Endothelial cell of umbilical vein (primary cell): ENCODE results near the gene IZUMO4. TPM values are rescaled to one million over a fixed set of nuclear protein-coding genes. Genes with fewer than 3 reads are reported as not detected.

Source experiments
- BruUV-seq: library from RNA; stranded (reverse); fragments of 400-500 nt; replicated peaks from 2 replicates; lab custom pipeline; 2021; lab: Mats Ljungman, UMichigan
- CTCF ChIA-PET: fragments of 300-600, 350-600 bp; sonication (Branson Sonifier 250); formaldehyde crosslinking; loops from one replicate; lab custom pipeline; 2021; ENCODE audit warnings: antibody characterized with exemption, inconsistent platforms; lab: Charles Lee
- POLR2A ChIA-PET: fragments of 300-600, 350-600 bp; sonication (Branson Sonifier 250); formaldehyde crosslinking; loops from one replicate; lab custom pipeline; 2021; ENCODE audit warnings: antibody characterized with exemption, inconsistent platforms; lab: Charles Lee
- DNase-seq: peaks from one replicate; pipeline ENCODE4 v3.0.0-alpha.2; 2011; ENCODE audit warnings: low read depth, low spot score
- FAIRE-seq: peaks from 2 replicates; lab custom pipeline; 2011; peaks lifted over from hg19 to GRCh38; lab: Jason Lieb, UNC
- H2AFZ ChIP-seq: 2 replicates; pipeline ENCODE4 v1.6.0; 2012; ENCODE audit warnings: low read depth, low read length, control low read depth, inconsistent platforms
- H3K27ac ChIP-seq: 2 replicates; pipeline ENCODE4 v1.5.1; 2011; ENCODE audit warnings: low read depth, mild to moderate bottlenecking, control low read depth, low read length, moderate library complexity; ENCODE audit not compliant: insufficient read depth
- H3K27me3 ChIP-seq, 2 experiments: 2 replicates each; pipeline versions ENCODE4 v1.6.0 to v1.6.1; 2011; ENCODE audit warnings: low read length in 2 of 2, mixed read lengths in 1 of 2; ENCODE audit not compliant: control insufficient read depth in 2 of 2, insufficient read depth in 2 of 2
- H3K36me3 ChIP-seq, 2 experiments: 2 replicates in 1 of 2; 3 replicates in 1 of 2; pipeline ENCODE4 v1.5.1; 2011; ENCODE audit warnings: low read length in 2 of 2, mild to moderate bottlenecking in 1 of 2, moderate library complexity in 1 of 2; ENCODE audit not compliant: control insufficient read depth in 2 of 2, insufficient read depth in 2 of 2; ENCODE audit errors: extremely low read depth in 1 of 2
- H3K4me1 ChIP-seq: 3 replicates; pipeline ENCODE4 v1.5.1; 2011; ENCODE audit warnings: mild to moderate bottlenecking, low read length; ENCODE audit not compliant: control insufficient read depth, insufficient read depth; ENCODE audit errors: extremely low read depth
- H3K4me2 ChIP-seq: 2 replicates; pipeline ENCODE4 v1.6.1; 2011; ENCODE audit warnings: low read length, control low read depth, mixed read lengths; ENCODE audit not compliant: insufficient read depth
- H3K4me3 ChIP-seq, 3 experiments: fragments of 200-600 bp in 1 of 3; sonication (generic), shearing (Covaris generic) in 1 of 3; replicated peaks in 1 of 3; 2 replicates each; pipeline ENCODE4 v1.5.1; 2011 to 2016; ENCODE audit warnings: control low read depth in 3 of 3, low read length in 3 of 3, mild to moderate bottlenecking in 2 of 3, inconsistent platforms in 1 of 3, low read depth in 1 of 3, moderate library complexity in 1 of 3; ENCODE audit not compliant: insufficient read depth in 1 of 3
- H3K79me2 ChIP-seq: 2 replicates; pipeline ENCODE4 v1.6.0; 2012; ENCODE audit warnings: low read length, inconsistent platforms; ENCODE audit not compliant: control insufficient read depth, insufficient read depth
- H3K9ac ChIP-seq: replicated peaks from 2 replicates; pipeline ENCODE3; 2011; ENCODE audit warnings: low read length, control low read depth; ENCODE audit not compliant: insufficient read depth; ENCODE audit errors: extremely low read depth
- H3K9me1 ChIP-seq: replicated peaks from 3 replicates; pipeline ENCODE4 v1.6.0; 2011; ENCODE audit warnings: mild to moderate bottlenecking, low read length; ENCODE audit not compliant: control insufficient read depth, insufficient read depth; ENCODE audit errors: extremely low read depth
- H3K9me3 ChIP-seq: replicated peaks from 2 replicates; pipeline ENCODE4 v1.5.1; 2012; ENCODE audit warnings: low read length, inconsistent platforms; ENCODE audit not compliant: control insufficient read depth, insufficient read depth
- H4K20me1 ChIP-seq: replicated peaks from 2 replicates; pipeline ENCODE3; 2011; ENCODE audit warnings: mild to moderate bottlenecking, low read length; ENCODE audit not compliant: control insufficient read depth, insufficient read depth; ENCODE audit errors: extremely low read depth
- EZH2 ChIP-seq: IDR thresholded peaks from 2 replicates; pipeline ENCODE4 v1.6.1; 2012; ENCODE audit warnings: borderline replicate concordance, low read depth, mild to moderate bottlenecking, moderate library complexity, low read length, inconsistent platforms; ENCODE audit not compliant: severe bottlenecking
- FOS ChIP-seq: IDR thresholded peaks from 2 replicates; pipeline ENCODE4 v1.6.1; 2011; ENCODE audit warnings: mild to moderate bottlenecking, low read length, moderate library complexity, borderline replicate concordance; ENCODE audit not compliant: insufficient read depth
- GATA2 ChIP-seq: IDR thresholded peaks from 2 replicates; pipeline ENCODE4 v1.7.0; 2011; ENCODE audit warnings: low read depth, mild to moderate bottlenecking, moderate library complexity, mixed read lengths, low read length; ENCODE audit not compliant: insufficient read length, insufficient read depth
- JUN ChIP-seq: IDR thresholded peaks from 2 replicates; pipeline ENCODE4 v1.6.1; 2011; ENCODE audit warnings: borderline replicate concordance, low read depth; ENCODE audit not compliant: insufficient read length, insufficient read depth
- MYC ChIP-seq: IDR thresholded peaks from one replicate; pipeline ENCODE4 v1.6.1; 2011; ENCODE audit warnings: mild to moderate bottlenecking, low read depth, low read length
- POLR2A ChIP-seq: IDR thresholded peaks from 2 replicates; pipeline ENCODE4 v1.6.1; 2012; ENCODE audit warnings: low read depth, mild to moderate bottlenecking, control low read depth, low read length
- POLR2AphosphoS5 ChIP-seq: IDR thresholded peaks from 2 replicates; pipeline ENCODE4 v1.6.1; 2012; ENCODE audit warnings: low read depth, mild to moderate bottlenecking, control low read depth, low read length, moderate library complexity; ENCODE audit not compliant: insufficient read depth
- dilution Hi-C: fragments of 300-500 bp; cut with MboI; formaldehyde crosslinking; loops from one replicate; pipeline ENCODE4 v1.15.0; 2019; ENCODE audit warnings: low sequenced_read_pairs; ENCODE audit not compliant: extremely low pct_ligation_motif_present
- intact Hi-C: fragments of 100-400 bp; cut with micrococcal nuclease; formaldehyde crosslinking; loops from one replicate; pipeline ENCODE4 v1.10.0; 2022
- polyA plus RNA-seq, 4 experiments: library from polyadenylated mRNA; depleted of rRNA in 3 of 4; stranded (reverse) in 3 of 4; unstranded in 1 of 4; fragments of >200 nt; gene quantifications; 2 replicates each; pipeline versions ENCODE4 v1.2.1 to v1.2.3, GENCODE V29; 2011 to 2012; ENCODE audit warnings: missing spikeins in 1 of 4
- total RNA-seq: library from RNA; stranded (reverse); gene quantifications from 2 replicates; pipeline ENCODE4 v1.2.3, GENCODE V29; 2021
- TF ChIP-seq, protein P1 (sequence below), 2 donors: IDR thresholded peaks; 1 replicate in 1 of 2; 2 replicates in 1 of 2; pipeline ENCODE4 v1.5.1; 2011; ENCODE audit warnings: low read length in 2 of 2, mild to moderate bottlenecking in 2 of 2, moderate library complexity in 2 of 2, control low read depth in 1 of 2, inconsistent platforms in 1 of 2, low read depth in 1 of 2; ENCODE audit not compliant: insufficient read depth in 1 of 2; ENCODE audit errors: extremely low read depth in 1 of 2
- TF ChIP-seq, protein P2 (sequence below): IDR thresholded peaks from 2 replicates; pipeline ENCODE4 v1.6.1; 2011; ENCODE audit not compliant: insufficient read depth, insufficient read length

IZUMO4 gene
- total and polyA plus RNA-seq, 2 donors (not counting 3 experiments of a cell fraction or from before 2014, with no cell fraction given): 1.1 to 2.0 TPM

DNA sequence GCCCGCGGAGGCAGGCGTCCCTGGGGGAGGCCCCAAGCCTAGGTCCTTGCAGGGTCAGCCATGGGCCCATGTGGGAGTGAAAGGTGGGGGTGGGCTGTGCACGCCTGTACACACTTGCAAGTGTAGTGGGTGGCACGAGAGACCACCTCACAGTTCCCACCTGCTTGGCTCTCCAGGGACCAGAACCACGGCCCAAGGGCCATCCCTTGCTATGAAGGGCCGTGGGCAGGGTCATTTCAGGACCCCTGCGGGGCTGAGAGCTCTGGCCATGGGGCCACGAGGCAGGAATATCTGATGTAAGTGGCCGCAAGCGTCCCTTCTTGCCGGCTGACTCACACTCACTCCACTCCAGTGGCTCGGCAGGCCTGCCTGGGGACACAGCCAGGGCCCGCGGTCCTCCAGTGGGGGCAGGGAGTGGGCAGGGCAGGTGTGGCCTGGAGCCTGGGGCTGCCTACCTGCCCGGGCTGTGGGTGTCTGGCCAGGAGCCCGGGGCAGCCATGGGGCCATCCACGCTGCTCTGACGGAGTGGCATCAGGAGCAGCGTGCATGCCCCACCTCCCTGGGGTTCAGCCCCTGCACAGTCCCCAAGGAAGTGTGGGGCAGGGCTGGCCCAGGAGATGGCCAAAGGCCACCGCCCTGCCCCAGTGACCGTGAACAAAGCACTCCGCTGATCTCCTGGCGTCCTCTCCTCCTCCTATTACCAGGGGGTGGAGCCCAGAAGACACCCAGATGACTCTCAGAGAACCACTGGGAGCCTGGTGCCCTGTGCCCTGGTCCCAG is 37.1 kb upstream of the IZUMO4 start:
- no peak overlapping the region for H3K9ac ChIP-seq
- DNase-seq: no peak

More for the DNA sequence above, 37.1 kb upstream of the IZUMO4 start:
- Histone ChIP-seq H4K20me1 (no peaks in the 10 kb centered on the region), H3K27ac (peak overlapping the region; percentile 77), H3K79me2 (no peaks in the 10 kb centered on the region), H3K36me3 (no peaks in the 10 kb centered on the region), H3K4me1 (peaks cover 28% of the 10 kb centered on the region), H3K9me1 (no peaks in the 10 kb centered on the region), H3K4me2 (no peak overlapping the region), H3K9me3 (no peaks in the 10 kb centered on the region), H3K27me3 (no peaks in the 10 kb centered on the region), H3K4me3 (no peak overlapping the region), H2AFZ (peak overlapping the region; percentile 3)
- TF ChIP-seq GATA2 (no peak), POLR2A (no peak), EZH2 (no peak), POLR2AphosphoS5 (no peak), MYC (no peak), FOS (no peak), JUN (no peak)
- TF ChIP-seq, protein P1, sequence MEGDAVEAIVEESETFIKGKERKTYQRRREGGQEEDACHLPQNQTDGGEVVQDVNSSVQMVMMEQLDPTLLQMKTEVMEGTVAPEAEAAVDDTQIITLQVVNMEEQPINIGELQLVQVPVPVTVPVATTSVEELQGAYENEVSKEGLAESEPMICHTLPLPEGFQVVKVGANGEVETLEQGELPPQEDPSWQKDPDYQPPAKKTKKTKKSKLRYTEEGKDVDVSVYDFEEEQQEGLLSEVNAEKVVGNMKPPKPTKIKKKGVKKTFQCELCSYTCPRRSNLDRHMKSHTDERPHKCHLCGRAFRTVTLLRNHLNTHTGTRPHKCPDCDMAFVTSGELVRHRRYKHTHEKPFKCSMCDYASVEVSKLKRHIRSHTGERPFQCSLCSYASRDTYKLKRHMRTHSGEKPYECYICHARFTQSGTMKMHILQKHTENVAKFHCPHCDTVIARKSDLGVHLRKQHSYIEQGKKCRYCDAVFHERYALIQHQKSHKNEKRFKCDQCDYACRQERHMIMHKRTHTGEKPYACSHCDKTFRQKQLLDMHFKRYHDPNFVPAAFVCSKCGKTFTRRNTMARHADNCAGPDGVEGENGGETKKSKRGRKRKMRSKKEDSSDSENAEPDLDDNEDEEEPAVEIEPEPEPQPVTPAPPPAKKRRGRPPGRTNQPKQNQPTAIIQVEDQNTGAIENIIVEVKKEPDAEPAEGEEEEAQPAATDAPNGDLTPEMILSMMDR (IDR thresholded peaks at IDR 0.05; ENCODE audit: extremely low read depth in 1 of 2, insufficient read depth in 1 of 2, low read depth in 1 of 2, low read length in 2 of 2): no peak
- TF ChIP-seq, protein P2, sequence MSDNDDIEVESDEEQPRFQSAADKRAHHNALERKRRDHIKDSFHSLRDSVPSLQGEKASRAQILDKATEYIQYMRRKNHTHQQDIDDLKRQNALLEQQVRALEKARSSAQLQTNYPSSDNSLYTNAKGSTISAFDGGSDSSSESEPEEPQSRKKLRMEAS: no peak
- dilution Hi-C loops (no loop called here), intact Hi-C loops (no loop called here)
- CTCF ChIA-PET: no interaction called here
- BruUV-seq: no TSS peak
- FAIRE-seq: peak; percentile 4
- POLR2A ChIA-PET: interaction anchor here (1.3 kb wide), 1 partner anchor 8 kb away, joined by 5 read pairs; no protein-coding TSS in a partner anchor
